ENCODE data around the gene SPTLC3. TPM values are rescaled to one million over a fixed set of nuclear protein-coding genes. Genes with fewer than 3 reads are reported as not detected.

The SPTLC3 gene
- total RNA-seq, 1 experiment from 2014 or later = 20.3 TPM

GRCh38 chr20:13009682-13010406 lies 1.1 kb downstream of the SPTLC3 start:
- Mint-ChIP-seq H3K9me3 (ENCODE audit: unreplicated experiment) (peaks cover 8% of the 10 kb centered on the region), H3K27me3 (ENCODE audit: insufficient read depth, unreplicated experiment) (no peaks in the 10 kb centered on the region), H3K4me3 (ENCODE audit: unreplicated experiment) (peak overlapping the region; percentile 81), H3K27ac (ENCODE audit: low read depth, unreplicated experiment) (peak overlapping the region; percentile 92), H3K4me1 (ENCODE audit: insufficient read depth, unreplicated experiment) (peaks cover 55% of the 10 kb centered on the region), H3K36me3 (ENCODE audit: insufficient read depth, unreplicated experiment) (peaks cover 14% of the 10 kb centered on the region)
- BruUV-seq (replicated peaks) = no TSS peak
- peak; percentile 86 for DNase-seq (ENCODE audit: unreplicated experiment)
- TF ChIP-seq, protein P1, sequence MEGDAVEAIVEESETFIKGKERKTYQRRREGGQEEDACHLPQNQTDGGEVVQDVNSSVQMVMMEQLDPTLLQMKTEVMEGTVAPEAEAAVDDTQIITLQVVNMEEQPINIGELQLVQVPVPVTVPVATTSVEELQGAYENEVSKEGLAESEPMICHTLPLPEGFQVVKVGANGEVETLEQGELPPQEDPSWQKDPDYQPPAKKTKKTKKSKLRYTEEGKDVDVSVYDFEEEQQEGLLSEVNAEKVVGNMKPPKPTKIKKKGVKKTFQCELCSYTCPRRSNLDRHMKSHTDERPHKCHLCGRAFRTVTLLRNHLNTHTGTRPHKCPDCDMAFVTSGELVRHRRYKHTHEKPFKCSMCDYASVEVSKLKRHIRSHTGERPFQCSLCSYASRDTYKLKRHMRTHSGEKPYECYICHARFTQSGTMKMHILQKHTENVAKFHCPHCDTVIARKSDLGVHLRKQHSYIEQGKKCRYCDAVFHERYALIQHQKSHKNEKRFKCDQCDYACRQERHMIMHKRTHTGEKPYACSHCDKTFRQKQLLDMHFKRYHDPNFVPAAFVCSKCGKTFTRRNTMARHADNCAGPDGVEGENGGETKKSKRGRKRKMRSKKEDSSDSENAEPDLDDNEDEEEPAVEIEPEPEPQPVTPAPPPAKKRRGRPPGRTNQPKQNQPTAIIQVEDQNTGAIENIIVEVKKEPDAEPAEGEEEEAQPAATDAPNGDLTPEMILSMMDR (IDR thresholded peaks at IDR 0.05; ENCODE audit: unreplicated experiment) = no peak
- CTCF ChIA-PET = interaction anchor here (0.6 to 5.6 kb wide), 24 partner anchors 8 to 924 kb away, joined by 3 to 48 read pairs (median 4); no protein-coding TSS in a partner anchor
- intact Hi-C loops (cut with micrococcal nuclease) = loop anchor here (1.0 to 5.0 kb wide), 4 partner anchors 20 to 96 kb away; no protein-coding TSS in a partner anchor
- POLR2A ChIA-PET = interaction anchor here (0.5 to 6.0 kb wide), 29 partner anchors 8 to 772 kb away, joined by 3 to 257 read pairs (median 5); no protein-coding TSS in a partner anchor

GRCh38 chr20:13012886-13013285 lies 4.1 kb downstream of the SPTLC3 start:
- Mint-ChIP-seq H3K27ac (ENCODE audit: low read depth, unreplicated experiment) (no peak overlapping the region), H3K9me3 (ENCODE audit: unreplicated experiment) (peaks cover 8% of the 10 kb centered on the region), H3K27me3 (ENCODE audit: insufficient read depth, unreplicated experiment) (no peaks in the 10 kb centered on the region), H3K4me3 (ENCODE audit: unreplicated experiment) (no peak overlapping the region), H3K4me1 (ENCODE audit: insufficient read depth, unreplicated experiment) (peaks cover 53% of the 10 kb centered on the region), H3K36me3 (ENCODE audit: insufficient read depth, unreplicated experiment) (peaks cover 14% of the 10 kb centered on the region)
- POLR2A ChIA-PET = interaction anchor here (1.1 to 10.4 kb wide), 3 partner anchors 11 to 36 kb away, joined by 4 to 139 read pairs (median 4); no protein-coding TSS in a partner anchor
- no peak for DNase-seq (ENCODE audit: unreplicated experiment)
- intact Hi-C loops (cut with micrococcal nuclease) = no loop called here
- TF ChIP-seq, protein P1 (IDR thresholded peaks at IDR 0.05; ENCODE audit: unreplicated experiment) = no peak
- CTCF ChIA-PET = interaction anchor here (0.5 to 2.1 kb wide), 8 partner anchors 9 to 776 kb away, joined by 3 to 13 read pairs (median 4); no protein-coding TSS in a partner anchor
- no TSS peak for BruUV-seq (replicated peaks)

GRCh38 chr20:13013411-13013810 lies 4.6 kb downstream of the SPTLC3 start:
- CTCF ChIA-PET = interaction anchor here (0.5 to 2.1 kb wide), 8 partner anchors 9 to 775 kb away, joined by 3 to 13 read pairs (median 5); no protein-coding TSS in a partner anchor
- Mint-ChIP-seq H3K27ac (ENCODE audit: low read depth, unreplicated experiment) (no peak overlapping the region), H3K9me3 (ENCODE audit: unreplicated experiment) (peaks cover 8% of the 10 kb centered on the region), H3K4me3 (ENCODE audit: unreplicated experiment) (no peak overlapping the region), H3K36me3 (ENCODE audit: insufficient read depth, unreplicated experiment) (peaks cover 14% of the 10 kb centered on the region), H3K4me1 (ENCODE audit: insufficient read depth, unreplicated experiment) (peaks cover 49% of the 10 kb centered on the region), H3K27me3 (ENCODE audit: insufficient read depth, unreplicated experiment) (no peaks in the 10 kb centered on the region)
- no peak for DNase-seq (ENCODE audit: unreplicated experiment)
- POLR2A ChIA-PET = interaction anchor here (1.0 to 10.4 kb wide), 4 partner anchors 10 to 85 kb away, joined by 3 to 139 read pairs (median 4); no protein-coding TSS in a partner anchor
- intact Hi-C loops (cut with micrococcal nuclease) = no loop called here
- no TSS peak for BruUV-seq (replicated peaks)
- TF ChIP-seq, protein P1 (IDR thresholded peaks at IDR 0.05; ENCODE audit: unreplicated experiment) = no peak

DNA sequence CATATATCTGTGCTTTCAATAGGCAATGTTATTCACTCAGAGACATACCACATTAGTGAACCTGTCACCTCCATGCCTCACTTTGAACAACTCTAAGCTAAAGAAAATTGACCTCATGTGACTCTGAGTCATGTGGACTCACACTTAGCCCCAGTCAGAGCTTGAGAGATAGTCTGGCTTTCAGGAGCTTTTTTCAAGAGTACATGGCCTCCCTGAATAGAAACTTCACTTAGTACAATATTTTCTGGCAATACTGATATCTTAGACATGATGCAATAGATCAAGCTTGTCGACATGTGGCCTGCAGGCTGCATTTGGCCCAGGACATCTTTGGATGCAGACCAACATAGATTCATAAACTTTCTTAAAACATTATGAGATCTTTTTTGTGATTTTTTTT lies 8.5 kb downstream of the SPTLC3 start:
- no peak for DNase-seq (ENCODE audit: unreplicated experiment)
- Mint-ChIP-seq H3K4me1 (ENCODE audit: insufficient read depth, unreplicated experiment) (peaks cover 47% of the 10 kb centered on the region), H3K4me3 (ENCODE audit: unreplicated experiment) (peak overlapping the region; percentile 18), H3K9me3 (ENCODE audit: unreplicated experiment) (peaks cover 23% of the 10 kb centered on the region), H3K27me3 (ENCODE audit: insufficient read depth, unreplicated experiment) (no peaks in the 10 kb centered on the region), H3K27ac (ENCODE audit: low read depth, unreplicated experiment) (peak overlapping the region; percentile 58), H3K36me3 (ENCODE audit: insufficient read depth, unreplicated experiment) (peaks cover 29% of the 10 kb centered on the region)
- CTCF ChIA-PET = interaction anchor here (0.6 to 1.8 kb wide), 7 partner anchors 7 to 74 kb away, joined by 3 to 7 read pairs (median 4); no protein-coding TSS in a partner anchor
- POLR2A ChIA-PET = interaction anchor here (0.7 to 10.4 kb wide), 9 partner anchors 9 to 768 kb away, joined by 3 to 139 read pairs (median 4); partner anchors contain the start of genes ESF1, NDUFAF5 and SPTLC3
- TF ChIP-seq, protein P1 (IDR thresholded peaks at IDR 0.05; ENCODE audit: unreplicated experiment) = no peak
- BruUV-seq (replicated peaks) = no TSS peak
- intact Hi-C loops (cut with micrococcal nuclease) = no loop called here

Measured in MCF 10A (cell line).